GM15510 (cell line): ENCODE measurements around the gene SLX9.

Experiments
- POLR2A ChIP-seq: IDR thresholded peaks from 3 replicates; pipeline ENCODE4 v1.6.1; 2011; ENCODE audit warnings: borderline replicate concordance; ENCODE audit not compliant: insufficient read length; ENCODE audit errors: extremely low read depth

Gene SLX9

DNA sequence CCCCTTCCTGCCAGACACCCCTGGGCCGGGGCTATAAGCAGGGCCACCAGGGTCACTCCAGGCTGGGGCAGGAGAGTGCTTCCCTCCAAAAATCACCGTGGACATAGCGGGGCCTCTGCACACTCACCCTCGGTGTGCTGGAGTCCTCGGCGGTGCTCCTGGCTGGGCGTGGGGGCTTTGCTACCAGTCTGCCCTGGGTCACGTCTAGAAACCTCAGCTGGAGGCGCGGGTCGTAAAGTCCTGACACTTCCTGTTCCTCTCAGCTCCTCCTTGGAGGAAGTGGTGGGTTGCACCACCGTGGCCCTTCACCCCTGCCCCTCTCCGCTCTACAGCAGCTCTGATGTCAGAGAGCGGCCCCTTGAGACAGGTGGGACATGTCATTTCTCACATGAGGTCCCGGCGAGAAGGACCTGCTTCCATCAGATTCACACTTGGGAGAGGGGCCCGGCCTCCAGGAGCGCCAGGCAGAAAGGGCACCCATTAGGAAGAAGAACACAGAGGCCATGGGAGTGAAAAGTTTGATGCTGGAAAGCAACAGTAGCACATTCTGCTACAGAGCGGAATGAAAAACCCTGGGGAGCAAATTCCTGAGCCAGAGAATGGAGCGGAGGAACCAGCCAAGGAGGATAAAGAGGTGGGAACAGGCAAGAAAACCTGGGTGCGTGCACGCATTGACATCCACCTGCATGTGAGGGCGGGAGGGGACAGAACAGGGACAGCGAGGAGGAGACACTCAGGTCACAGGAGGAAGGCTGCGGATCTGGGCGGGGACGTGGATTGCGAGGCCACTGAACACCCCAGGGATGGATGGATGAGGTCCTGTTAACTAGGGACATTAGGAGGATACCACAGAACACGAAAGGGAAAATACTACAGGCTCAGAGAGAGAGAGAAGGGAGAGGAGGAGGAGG lies 18.9 kb upstream of the SLX9 start, which contains the start of gene ITGB2:
ITGB2 (minus strand) TSS at position 206 of the 911 bp plus-strand sequence. CDS start 10,117 bp downstream, outside the sequence.
- peak; percentile 43 for TF ChIP-seq POLR2A

DNA sequence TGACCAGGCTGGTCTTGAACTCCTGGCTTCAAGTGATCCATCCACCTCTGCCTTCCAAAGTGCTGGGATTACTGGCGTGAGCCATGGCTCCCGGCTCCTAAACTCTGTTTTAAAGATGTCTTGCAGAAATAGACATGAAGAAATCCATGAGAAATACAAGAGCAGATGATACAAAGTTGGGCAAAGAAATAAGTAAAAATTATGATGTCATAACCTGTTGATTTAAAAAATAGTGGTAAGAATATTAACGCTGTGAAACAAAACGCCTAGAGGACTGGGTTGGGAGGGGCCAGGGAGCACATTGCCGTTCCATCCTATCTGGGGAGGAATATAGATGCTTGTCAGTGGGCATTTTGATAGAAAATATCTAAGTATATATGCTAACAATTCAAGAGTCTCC lies 17.9 kb upstream of the SLX9 start:
- no peak for TF ChIP-seq POLR2A

DNA sequence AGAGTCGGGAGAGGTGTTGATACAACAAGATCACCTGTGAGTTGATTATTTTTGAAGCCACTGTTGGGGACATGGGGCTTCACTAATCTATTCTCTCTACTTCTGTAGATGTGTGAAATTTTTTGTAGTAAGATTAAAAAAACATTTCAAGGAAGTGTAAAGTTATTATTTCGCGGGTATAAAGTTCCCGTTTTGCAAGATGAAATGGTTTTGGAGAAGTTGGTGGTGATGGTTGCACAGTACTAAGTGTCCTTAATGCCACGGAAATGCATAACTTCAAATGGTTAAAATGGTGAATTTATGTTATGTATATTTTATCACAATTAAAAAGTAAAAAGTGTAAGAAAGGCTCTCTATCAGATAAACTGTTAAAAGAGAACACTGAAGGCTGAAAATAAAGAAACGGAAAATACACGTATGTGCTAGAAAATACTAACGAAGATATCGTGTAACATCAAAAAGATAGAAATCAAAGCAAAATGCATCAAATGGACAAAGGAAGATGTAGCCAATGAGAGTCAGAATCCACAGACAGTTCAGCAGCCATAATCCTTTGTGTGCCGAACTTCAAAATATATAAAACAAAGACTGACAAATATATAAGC lies 16.2 kb upstream of the SLX9 start:
- no peak for TF ChIP-seq POLR2A

DNA sequence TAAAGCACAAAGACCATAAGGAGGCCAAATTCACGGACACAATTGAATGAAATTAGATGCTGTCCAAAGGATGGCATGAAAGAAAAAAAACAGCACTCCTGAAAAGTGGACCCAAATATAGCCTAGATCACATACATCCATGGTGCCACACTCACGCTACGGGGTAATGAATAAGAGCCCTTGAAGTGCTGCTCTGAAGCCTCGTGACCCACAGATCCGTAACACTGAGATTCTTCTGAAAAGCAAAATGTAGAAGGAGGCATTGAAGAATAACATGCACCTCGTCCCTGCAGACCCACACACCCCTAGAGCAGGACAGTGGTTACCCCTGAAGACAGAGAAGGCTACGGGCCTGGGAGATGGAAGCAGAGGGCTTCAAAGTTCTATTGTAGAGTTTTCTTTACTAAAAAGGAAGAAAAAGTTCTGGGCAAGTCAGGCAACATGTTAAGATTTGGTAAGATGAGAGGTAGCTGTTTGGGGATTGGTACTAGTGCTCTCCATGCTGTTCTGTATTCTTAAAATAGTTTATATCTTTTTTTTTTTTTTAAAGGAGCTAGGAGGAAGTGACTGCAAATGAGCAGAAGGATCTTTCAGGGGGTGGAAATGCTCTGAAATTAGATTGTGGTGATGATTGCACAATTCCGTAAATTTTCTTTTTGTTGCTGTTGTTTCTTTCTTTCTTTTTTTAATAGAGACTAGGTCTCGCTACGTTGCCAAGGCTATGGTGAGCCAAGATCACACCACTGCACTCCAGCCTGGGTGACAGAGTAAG lies 15.0 kb upstream of the SLX9 start:
- no peak for TF ChIP-seq POLR2A

DNA sequence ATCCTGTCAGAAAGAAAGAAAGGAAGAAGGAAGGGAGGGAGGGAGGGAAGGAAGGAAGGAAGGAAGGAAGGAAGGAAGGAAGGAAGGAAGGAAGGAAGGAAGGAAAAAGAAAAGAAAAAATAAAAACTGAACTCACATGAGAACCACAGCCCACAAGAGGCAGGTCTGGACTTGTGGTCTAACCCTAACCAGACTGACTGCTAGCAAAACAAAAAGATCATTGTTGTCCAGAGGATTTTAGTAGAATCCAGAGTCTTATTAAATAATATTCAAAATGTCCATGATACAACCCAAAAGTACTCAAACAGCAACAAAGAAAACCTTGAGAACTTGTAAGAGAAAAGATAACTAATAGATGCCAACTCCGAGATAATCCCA lies 14.5 kb upstream of the SLX9 start:
- no peak for TF ChIP-seq POLR2A

DNA sequence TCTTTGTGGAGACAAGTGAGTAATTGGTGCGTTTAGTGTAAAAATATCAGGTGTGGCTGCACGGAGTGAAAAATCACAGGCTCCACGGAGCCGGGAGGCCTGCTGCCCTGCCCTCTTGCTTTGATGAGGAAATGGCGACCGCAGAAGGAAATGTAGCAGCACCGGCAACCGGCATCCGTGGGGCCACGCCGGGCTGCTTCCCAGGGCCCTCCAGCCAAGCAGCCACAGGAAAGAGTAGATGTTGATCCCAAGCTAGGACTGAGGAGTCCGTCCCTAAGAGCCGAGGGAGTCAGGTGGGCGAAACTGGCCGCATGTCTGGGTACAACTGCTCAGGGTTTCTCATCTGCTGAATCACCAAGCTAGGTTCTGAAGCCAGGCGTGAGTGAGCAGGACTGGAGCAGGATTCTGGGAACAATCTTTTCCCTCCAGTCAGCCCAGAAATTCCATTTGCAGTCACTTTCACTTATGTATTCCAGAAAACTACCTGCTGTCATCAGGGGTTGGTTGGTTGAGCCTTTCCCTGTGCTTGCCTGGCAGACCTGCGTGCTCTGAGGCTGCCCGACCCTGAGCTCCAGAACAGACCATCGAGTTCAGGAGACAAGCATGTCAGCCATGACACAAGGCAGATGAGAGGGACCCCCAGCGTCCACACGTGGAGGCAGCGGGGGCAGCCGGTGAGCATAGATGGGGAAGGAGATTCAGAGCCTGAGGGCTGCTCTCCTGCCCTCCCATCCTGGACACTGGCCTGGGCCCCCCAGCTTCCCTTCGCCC lies 13.3 kb upstream of the SLX9 start:
- TF ChIP-seq POLR2A, result peak; percentile 26

DNA sequence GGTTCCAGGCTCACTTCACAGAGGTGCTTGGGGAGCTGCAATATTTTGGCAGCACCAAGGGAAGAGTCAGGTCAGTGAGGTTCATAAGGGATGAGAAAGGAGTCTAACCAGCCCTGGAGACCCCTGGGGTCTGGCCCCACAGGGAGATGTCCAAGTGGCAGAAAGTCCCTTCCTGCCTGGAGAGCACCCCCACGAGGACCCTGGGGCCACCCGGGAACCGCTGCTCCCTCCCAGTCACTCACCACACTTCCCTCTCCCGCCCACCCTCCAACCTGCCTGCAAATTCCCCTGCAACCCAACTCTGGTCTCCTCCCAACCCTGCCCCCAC lies 12.6 kb upstream of the SLX9 start:
- no peak for TF ChIP-seq POLR2A

DNA sequence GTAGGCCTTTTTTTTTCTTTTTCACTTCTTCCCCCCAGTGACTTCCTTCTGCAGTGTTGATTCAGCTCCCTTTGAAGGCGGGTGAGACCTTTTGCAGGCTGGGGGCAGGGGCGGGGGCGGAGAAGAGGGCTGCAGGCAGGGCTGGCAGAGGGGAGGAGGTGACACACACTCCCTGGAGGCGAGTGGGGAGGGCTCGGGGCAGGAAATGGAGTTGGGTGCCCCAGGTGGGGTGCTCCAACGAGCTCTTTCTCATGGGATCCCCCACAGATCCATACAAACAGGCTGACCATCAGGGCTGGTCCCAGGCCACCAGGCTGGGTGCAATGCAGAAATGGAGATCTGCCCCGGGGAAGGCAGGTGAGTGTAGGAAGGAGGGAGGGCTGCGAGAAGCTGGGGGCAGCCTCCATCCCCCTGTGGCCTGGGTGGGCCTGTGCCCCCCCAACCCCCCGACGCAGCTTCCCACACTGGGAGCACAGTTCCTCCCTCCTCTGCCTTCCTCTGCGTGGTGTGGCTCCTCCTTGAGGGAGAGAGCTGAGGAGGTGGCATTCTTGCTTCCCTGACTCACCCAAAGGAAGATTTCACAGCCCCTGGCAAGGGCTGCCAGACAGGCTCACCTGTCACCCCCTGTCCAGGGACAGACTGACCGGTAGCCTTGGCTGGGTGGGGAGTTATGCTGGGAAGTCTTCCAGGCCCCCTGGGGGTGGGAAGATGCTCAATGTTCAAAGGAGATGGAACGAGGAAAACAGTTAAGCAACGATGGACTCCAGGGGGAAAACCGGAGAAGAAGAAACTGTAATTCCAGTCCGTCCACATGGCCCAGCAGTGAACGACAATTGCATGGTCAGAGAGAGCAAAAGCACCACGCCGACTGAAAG lies 12.0 kb upstream of the SLX9 start:
- TF ChIP-seq POLR2A, result peak; percentile 45

DNA sequence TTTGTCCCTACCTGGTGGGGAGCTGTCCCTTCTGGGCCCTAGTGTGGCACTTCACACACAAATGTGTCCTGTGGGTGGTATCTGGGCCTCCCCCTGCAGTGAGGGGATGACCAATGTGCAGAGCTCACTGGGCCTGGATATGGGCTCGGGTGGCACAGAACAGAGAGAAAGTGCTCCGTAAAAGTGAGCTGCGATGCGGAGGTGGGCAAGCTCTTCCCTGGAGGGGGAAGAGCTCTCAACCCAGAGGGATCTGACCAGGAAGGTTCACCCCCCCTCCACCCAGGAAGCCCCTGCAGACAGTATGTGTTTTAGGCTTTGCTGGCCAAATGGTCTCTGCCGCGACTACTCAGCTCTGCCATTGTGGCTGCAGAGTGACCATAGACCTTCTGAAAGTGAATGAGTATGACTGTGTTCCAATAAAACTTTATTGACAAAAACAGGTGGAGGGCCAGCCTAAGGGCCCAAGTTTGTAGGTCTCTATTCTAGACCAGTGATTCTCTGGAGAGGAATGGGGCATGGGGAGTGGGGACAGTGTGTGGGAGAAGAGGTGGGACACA lies 10.5 kb upstream of the SLX9 start:
- TF ChIP-seq POLR2A, result no peak

DNA sequence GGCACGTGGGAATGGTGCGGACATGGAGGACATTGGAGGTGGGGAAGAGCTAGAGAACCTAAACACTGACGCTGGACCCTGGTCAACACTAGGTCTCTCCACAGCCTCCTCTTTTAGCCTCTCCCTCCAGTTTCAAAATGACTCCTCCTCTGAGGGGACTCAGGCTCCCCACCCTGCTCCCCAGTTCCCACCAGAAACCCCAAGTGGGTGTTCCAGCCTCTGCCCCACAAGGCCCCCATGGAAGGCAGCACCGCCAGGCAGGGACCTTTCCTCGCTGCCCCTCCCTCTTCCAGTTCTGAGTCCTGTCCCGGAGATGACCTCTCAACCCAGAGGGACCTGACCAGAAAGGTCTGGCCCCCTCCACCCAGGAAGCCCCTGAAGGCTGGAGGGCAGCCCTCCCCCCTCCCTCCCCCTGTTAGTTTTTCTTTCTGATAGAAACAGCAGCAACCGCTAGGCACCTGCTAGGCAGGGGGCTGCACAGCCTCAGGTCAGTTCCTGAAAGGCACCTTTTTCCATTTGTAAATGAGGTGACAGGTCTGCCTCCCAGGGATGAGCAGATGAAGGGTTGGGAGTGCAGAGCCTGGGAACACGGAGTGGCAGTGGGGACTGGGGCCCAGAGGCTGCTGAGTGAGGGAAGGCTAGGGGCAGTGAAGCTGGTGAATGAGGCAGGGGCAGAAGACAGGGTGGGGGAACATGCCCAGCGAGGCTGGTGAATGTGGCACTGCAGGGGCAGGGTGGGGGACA lies 9.9 kb upstream of the SLX9 start:
- TF ChIP-seq POLR2A, result no peak

DNA sequence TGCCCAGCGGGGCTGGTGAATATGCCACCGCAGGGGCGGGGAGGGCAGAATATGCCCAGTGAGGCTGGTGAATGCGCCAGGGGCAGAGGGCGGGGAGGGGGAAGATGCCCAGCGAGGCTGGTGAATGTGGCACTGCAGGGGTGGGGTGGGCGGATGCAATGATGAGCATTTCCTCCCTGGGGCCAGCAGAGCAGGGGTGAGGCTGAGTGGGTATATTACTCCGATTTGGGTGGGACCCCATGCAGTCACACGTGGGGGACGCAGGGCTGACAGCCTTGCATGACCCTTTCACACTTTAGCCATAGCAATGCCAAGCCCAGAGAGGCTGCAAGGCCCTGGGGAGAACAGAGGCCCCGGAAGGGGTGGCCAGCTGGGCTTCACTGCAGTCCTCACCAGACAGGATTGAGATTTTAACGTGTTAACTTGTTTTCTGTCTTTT lies 9.3 kb upstream of the SLX9 start:
- TF ChIP-seq POLR2A, result peak; percentile 18

DNA sequence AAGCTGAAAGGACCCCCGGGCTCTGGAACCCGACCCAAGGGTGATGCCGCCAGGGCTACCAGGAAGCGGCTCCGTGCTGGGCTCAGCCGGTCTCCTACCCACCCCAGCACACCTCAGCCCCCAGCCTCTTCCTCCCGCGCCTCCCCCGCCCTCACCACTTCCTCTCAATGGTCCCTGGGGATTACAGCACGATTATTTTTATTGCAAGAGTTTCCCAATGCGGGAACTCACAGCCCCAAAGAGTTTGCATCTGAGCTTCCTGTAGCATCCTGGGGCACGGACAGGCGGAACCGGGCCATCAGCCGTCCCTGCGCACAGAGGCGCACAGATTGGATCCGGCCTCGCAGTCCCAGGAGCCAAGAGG lies 8.7 kb upstream of the SLX9 start:
- TF ChIP-seq POLR2A, result peak; percentile 65
